WTC11 (cell line): ENCODE data around the gene PPM1B. TPM values are rescaled to one million over a fixed set of nuclear protein-coding genes. Genes with fewer than 3 reads are reported as not detected.
A peak's percentile ranks its signal among the peaks of the same experiment; 100 is the strongest.

Source experiments
- ATAC-seq: fragments of 200-7000 bp; cut with Tn5 transposase; 2 replicates; pipeline ENCODE4 v1.10.0; 2021; ENCODE audit warnings: mild to moderate bottlenecking, moderate library complexity
- CTCF ChIA-PET: fragments of 300-600 bp; sonication (Branson Sonifier 250); formaldehyde crosslinking; loops from one replicate; lab custom pipeline; 2021; ENCODE audit warnings: antibody characterized with exemption; lab: Charles Lee
- POLR2A ChIA-PET: fragments of 350-600 bp; sonication (Branson Sonifier 250); formaldehyde crosslinking; loops from one replicate; lab custom pipeline; 2021; ENCODE audit warnings: antibody characterized with exemption; lab: Charles Lee
- DNase-seq: peaks from one replicate; pipeline ENCODE4 v3.0.0; 2021; ENCODE audit warnings: low spot score
- H3K27ac Mint-ChIP-seq: 2 replicates; pipeline ENCODE4 v1.8.0; 2021; ENCODE audit warnings: mixed read lengths
- H3K27me3 Mint-ChIP-seq: 2 replicates; pipeline ENCODE4 v1.8.0; 2021; ENCODE audit warnings: low read depth, mild to moderate bottlenecking, moderate library complexity, mixed read lengths
- H3K36me3 Mint-ChIP-seq: 2 replicates; pipeline ENCODE4 v1.8.0; 2021; ENCODE audit warnings: mixed read lengths
- H3K4me1 Mint-ChIP-seq: 2 replicates; pipeline ENCODE4 v1.8.0; 2022; ENCODE audit warnings: mixed read lengths
- H3K4me3 Mint-ChIP-seq: 2 replicates; pipeline ENCODE4 v1.8.0; 2021; ENCODE audit warnings: mild to moderate bottlenecking, moderate library complexity, mixed read lengths
- H3K9me3 Mint-ChIP-seq: 2 replicates; pipeline ENCODE4 v1.8.0; 2021; ENCODE audit warnings: mixed read lengths
- ARID4B ChIP-seq: sonication (generic); formaldehyde crosslinking; IDR thresholded peaks from 2 replicates; pipeline ENCODE4 v1.8.0; 2023; ENCODE audit warnings: missing genetic modification reagents, mild to moderate bottlenecking, borderline replicate concordance
- E2F4 ChIP-seq: sonication (generic); formaldehyde crosslinking; IDR thresholded peaks from 2 replicates; pipeline ENCODE4 v1.8.1; 2022; ENCODE audit warnings: low read depth, mild to moderate bottlenecking, moderate library complexity, missing genetic modification reagents, borderline replicate concordance
- E2F5 ChIP-seq: sonication (generic); formaldehyde crosslinking; IDR thresholded peaks from 2 replicates; pipeline ENCODE4 v1.8.1; 2022; ENCODE audit warnings: mild to moderate bottlenecking, moderate library complexity, missing genetic modification reagents
- ERG ChIP-seq: fragments of 250-450 bp; sonication (Bioruptor Pico); IDR thresholded peaks from 2 replicates; pipeline ENCODE4 v1.8.0; 2021; ENCODE audit warnings: mild to moderate bottlenecking
- FOXK1 ChIP-seq: sonication (generic); formaldehyde crosslinking; IDR thresholded peaks from 2 replicates; pipeline ENCODE4 v1.8.0; 2022; ENCODE audit warnings: mild to moderate bottlenecking, moderate library complexity, missing genetic modification reagents
- MLX ChIP-seq: sonication (generic); formaldehyde crosslinking; IDR thresholded peaks from 2 replicates; pipeline ENCODE4 v1.8.1; 2023; ENCODE audit warnings: mild to moderate bottlenecking, missing genetic modification reagents, moderate library complexity
- NFE2L1 ChIP-seq: sonication (generic); formaldehyde crosslinking; IDR thresholded peaks from 2 replicates; pipeline ENCODE4 v1.8.1; 2023; ENCODE audit warnings: missing genetic modification reagents
- NFYB ChIP-seq: sonication (generic); formaldehyde crosslinking; conservative IDR thresholded peaks from 2 replicates; pipeline ENCODE4 v1.8.0; 2022; ENCODE audit warnings: low read depth, missing genetic modification reagents
- SMAD4 ChIP-seq: sonication (generic); formaldehyde crosslinking; IDR thresholded peaks from 2 replicates; pipeline ENCODE4 v1.8.0; 2022; ENCODE audit warnings: mild to moderate bottlenecking, missing genetic modification reagents
- SP1 ChIP-seq: sonication (generic); formaldehyde crosslinking; conservative IDR thresholded peaks from 2 replicates; pipeline ENCODE4 v1.8.1; 2022; ENCODE audit warnings: missing genetic modification reagents
- ZBTB21 ChIP-seq: sonication (generic); formaldehyde crosslinking; IDR thresholded peaks from 2 replicates; pipeline ENCODE4 v1.8.1; 2023; ENCODE audit warnings: mild to moderate bottlenecking, missing genetic modification reagents, borderline replicate concordance
- ZNF317 ChIP-seq: sonication (generic); formaldehyde crosslinking; IDR thresholded peaks from 2 replicates; pipeline ENCODE4 v1.8.1; 2023; ENCODE audit warnings: low read depth, mild to moderate bottlenecking, moderate library complexity, missing genetic modification reagents, borderline replicate concordance
- ZNF532 ChIP-seq: fragments of 250-450 bp; sonication (Bioruptor Pico); IDR thresholded peaks from 2 replicates; pipeline ENCODE4 v1.9.0; 2021; ENCODE audit warnings: mild to moderate bottlenecking, borderline replicate concordance
- total RNA-seq: library from RNA; stranded (reverse); gene quantifications from 3 replicates; pipeline ENCODE4 v1.2.3, GENCODE V29; 2021

The PPM1B gene
- total RNA-seq, 1 experiment from 2014 or later: 96.4 TPM

GRCh38 chr2:44215827-44216226, 47.2 kb downstream of the PPM1B start (continued):
- no peak for TF ChIP-seq ZNF532 (CRISPR knock-in tag)
- no peak for TF ChIP-seq SMAD4
- TF ChIP-seq SP1 (CRISPR knock-in tag): no peak
- no peak for TF ChIP-seq FOXK1 (CRISPR knock-in tag)
- TF ChIP-seq MLX (CRISPR knock-in tag): no peak
- TF ChIP-seq ZBTB21 (CRISPR knock-in tag): no peak
- no peak for TF ChIP-seq ZNF317 (CRISPR knock-in tag)
- TF ChIP-seq ERG (CRISPR knock-in tag): no peak
- TF ChIP-seq E2F5: no peak

- Mint-ChIP-seq H3K4me3 (no peak overlapping the region), H3K9me3 (no peaks in the 10 kb centered on the region), H3K4me1 (0 out of 2 replicates have a peak, but pooled peaks cover 4% of the 10 kb centered on the region), H3K36me3 (peaks cover 32% of the 10 kb centered on the region), H3K27me3 (no peaks in the 10 kb centered on the region), H3K27ac (peak overlapping the region; percentile 69)
- no peak for ATAC-seq
- ChIA-PET CTCF (no interaction called here), POLR2A (no interaction called here)
- DNase-seq: no peak
- TF ChIP-seq ZNF532 (CRISPR knock-in tag): no peak
- TF ChIP-seq MLX (CRISPR knock-in tag): no peak
- no peak for TF ChIP-seq ARID4B (CRISPR knock-in tag)
- no peak for TF ChIP-seq E2F4 (CRISPR knock-in tag)
- TF ChIP-seq NFYB (CRISPR knock-in tag): no peak
- no peak for TF ChIP-seq ZBTB21 (CRISPR knock-in tag)
- TF ChIP-seq FOXK1 (CRISPR knock-in tag): no peak
- TF ChIP-seq NFE2L1 (CRISPR knock-in tag): no peak
These were observed 50.1 kb downstream of the PPM1B start for GRCh38 chr2:44218771-44219170.
